ENCODE measurements around the gene ESYT1. TPM values are rescaled to one million over a fixed set of nuclear protein-coding genes. Genes with fewer than 3 reads are reported as not detected.
A peak's percentile ranks its signal among the peaks of the same experiment; 100 is the strongest.

ESYT1 gene
- total and polyA plus RNA-seq, 4 experiments from 2014 or later: 249 to 690 (median 326) TPM

DNA sequence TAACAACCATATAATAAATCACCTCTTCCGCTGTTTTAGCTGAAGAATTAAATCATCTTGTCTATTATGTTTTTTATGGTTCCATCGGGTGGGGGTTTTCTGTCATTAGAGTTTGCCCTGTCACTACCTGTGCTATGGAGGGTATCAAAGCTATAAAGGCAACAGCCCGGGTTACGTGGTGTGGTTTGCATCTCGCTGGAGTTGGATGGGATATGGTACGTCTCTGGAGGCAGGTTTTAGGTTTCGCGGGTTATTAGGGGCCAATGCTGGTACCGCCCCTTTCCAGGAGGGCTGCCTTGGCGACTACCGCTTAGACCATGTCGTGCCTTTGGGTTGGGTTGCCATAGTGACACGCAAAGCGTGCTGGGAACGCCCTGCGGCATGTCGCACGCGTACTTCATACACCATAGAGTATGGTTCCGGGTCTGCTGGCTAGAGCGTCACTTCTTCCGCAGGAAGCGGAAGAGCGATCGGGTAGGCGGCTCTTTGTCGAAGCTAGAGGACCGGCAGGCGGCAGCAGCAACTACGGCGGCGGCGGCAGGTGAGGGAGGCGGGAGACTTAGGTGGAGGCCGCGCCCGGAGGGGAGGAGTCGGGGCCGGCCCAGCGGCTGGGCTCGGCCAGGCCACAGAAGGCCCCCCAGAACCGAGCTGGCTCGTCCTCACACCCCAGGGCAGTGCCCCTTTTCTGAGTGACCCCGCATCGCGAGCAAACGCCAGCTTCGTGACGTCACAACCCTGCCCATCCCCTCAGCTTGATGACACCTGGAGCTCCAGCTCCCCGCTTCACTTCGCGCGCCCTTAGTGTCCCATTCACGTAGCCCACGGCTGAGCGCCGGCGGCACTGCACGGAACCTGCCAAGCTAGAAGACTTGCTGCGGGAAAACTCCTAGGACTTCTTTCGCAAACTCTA lies 10.0 kb upstream of the ESYT1 start, which contains the start of gene ZC3H10:
Gene ZC3H10, plus strand, starts transcription at position 489 of the 910 bp plus-strand sequence. CDS start 2,297 bp downstream, outside the sequence.
- H3K36me3 ChIP-seq (ENCODE audit: insufficient read depth, low read length): peaks cover 6% of the 10 kb centered on the region
- CTCF ChIA-PET (ENCODE audit: partially characterized antibody): interaction anchor here (0.6 to 13.2 kb wide), 42 partner anchors 10 to 379 kb away, joined by 3 to 264 read pairs (median 6); partner anchors contain the start of genes ANKRD52, CNPY2, ESYT1 and IL23A
- no peaks in the 10 kb centered on the region for H3K9me3 ChIP-seq (ENCODE audit: control insufficient read depth in 1 of 2, low read length in 2 of 2)
- Mint-ChIP-seq H3K9me3 (no peaks in the 10 kb centered on the region), H3K4me1 (peaks cover 22 to 44% (median 31%) of the 10 kb centered on the region in 4 donors), H3K27me3 (no peaks in the 10 kb centered on the region), H3K36me3 (peaks cover 30 to 42% of the 10 kb centered on the region in 2 donors), H3K27ac (peak within 1 kb of the TSS; percentile 94 to 100 (median 99)), H3K4me3 (peak within 1 kb of the TSS; percentile 95 to 99 (median 98))
- H3K4me3 ChIP-seq (ENCODE audit: low read length in 2 of 2): peak within 1 kb of the TSS; percentile 99
- POLR2A ChIA-PET (ENCODE audit: partially characterized antibody): interaction anchor here (0.5 to 7.6 kb wide), 53 partner anchors 10 to 993 kb away, joined by 3 to 324 read pairs (median 6); partner anchors contain the start of genes ANKRD52, ATP5F1B, BAZ2A and BLOC1S1
- H3K27me3 ChIP-seq (ENCODE audit: insufficient read depth, low read length): no peaks in the 10 kb centered on the region
- H3K27ac ChIP-seq (ENCODE audit: low read depth, low read length): peak within 1 kb of the TSS; percentile 89
- intact Hi-C loops (cut with micrococcal nuclease): loop anchor here (1.0 to 5.0 kb wide), 13 partner anchors 8 to 519 kb away; partner anchors contain the start of genes CS, MYL6B, PYM1 and RPS26
- DNase-seq: peak; percentile 96 to 99 (median 98)
- peaks cover 34% of the 10 kb centered on the region for H3K4me1 ChIP-seq (ENCODE audit: insufficient read depth, low read length)

DNA sequence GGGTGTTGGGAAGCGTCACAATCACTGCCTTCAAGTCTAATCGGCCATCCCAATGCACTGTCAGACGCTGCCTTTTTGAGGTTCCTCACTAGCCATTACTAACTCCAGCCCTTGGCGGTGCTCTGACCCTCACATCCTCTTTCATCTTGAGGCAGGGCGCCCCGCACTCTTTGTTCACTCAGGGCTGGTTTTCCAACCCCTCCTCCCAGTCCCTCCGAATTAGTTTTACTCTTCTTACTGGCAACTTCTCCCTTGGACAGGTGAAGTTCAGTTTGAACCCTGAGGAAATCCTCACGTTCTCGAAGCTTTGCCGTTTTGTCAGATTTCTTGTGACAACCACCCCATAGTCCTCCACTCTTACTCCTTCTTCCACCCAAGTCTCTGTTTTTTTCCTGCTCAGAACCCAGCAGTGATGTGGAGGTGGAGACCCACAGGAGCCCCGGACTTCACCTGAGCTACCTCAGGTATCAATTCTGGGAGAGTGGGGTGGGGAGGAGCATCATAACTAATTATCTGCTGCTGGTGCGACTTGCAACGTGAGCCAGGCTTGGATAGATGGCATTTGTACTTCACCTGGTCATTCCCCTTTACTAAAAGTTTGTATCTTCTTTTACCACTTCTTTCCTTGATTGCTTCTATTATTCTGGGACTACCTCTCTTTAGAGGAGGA lies 9.2 kb upstream of the ESYT1 start:
- ChIA-PET CTCF (ENCODE audit: partially characterized antibody) (interaction anchor here (0.8 to 13.2 kb wide), 44 partner anchors 9 to 380 kb away, joined by 3 to 264 read pairs (median 6); partner anchors contain the start of genes ANKRD52, CNPY2, ESYT1 and IL23A), POLR2A (ENCODE audit: partially characterized antibody) (interaction anchor here (0.7 to 7.6 kb wide), 48 partner anchors 9 to 992 kb away, joined by 3 to 324 read pairs (median 7); partner anchors contain the start of genes ANKRD52, BAZ2A, BLOC1S1 and CNPY2)
- Histone ChIP-seq H3K4me3 (ENCODE audit: low read length in 2 of 2) (peak overlapping the region; percentile 66 to 99), H3K27ac (ENCODE audit: low read depth, low read length) (peak overlapping the region; percentile 89), H3K36me3 (ENCODE audit: insufficient read depth, low read length) (peaks cover under 1% of the 10 kb centered on the region), H3K27me3 (ENCODE audit: insufficient read depth, low read length) (no peaks in the 10 kb centered on the region), H3K4me1 (ENCODE audit: insufficient read depth, low read length) (peaks cover 35% of the 10 kb centered on the region), H3K9me3 (ENCODE audit: control insufficient read depth in 1 of 2, low read length in 2 of 2) (no peaks in the 10 kb centered on the region)
- intact Hi-C loops (cut with micrococcal nuclease): loop anchor here (1.0 to 5.0 kb wide), 17 partner anchors 7 to 518 kb away; partner anchors contain the start of genes ANKRD52, CS, MYL6B and NABP2
- H3K27ac Mint-ChIP-seq: peak overlapping the region; percentile 94 to 100 (median 99)
- no peaks in the 10 kb centered on the region for H3K27me3 Mint-ChIP-seq
- DNase-seq: no peak
- peaks cover 22 to 35% of the 10 kb centered on the region in 2 donors for H3K36me3 Mint-ChIP-seq
- peaks cover 23 to 46% (median 33%) of the 10 kb centered on the region in 4 donors for H3K4me1 Mint-ChIP-seq
- H3K4me3 Mint-ChIP-seq: peak overlapping the region; percentile 95 to 99 (median 98)
- no peaks in the 10 kb centered on the region for H3K9me3 Mint-ChIP-seq

DNA sequence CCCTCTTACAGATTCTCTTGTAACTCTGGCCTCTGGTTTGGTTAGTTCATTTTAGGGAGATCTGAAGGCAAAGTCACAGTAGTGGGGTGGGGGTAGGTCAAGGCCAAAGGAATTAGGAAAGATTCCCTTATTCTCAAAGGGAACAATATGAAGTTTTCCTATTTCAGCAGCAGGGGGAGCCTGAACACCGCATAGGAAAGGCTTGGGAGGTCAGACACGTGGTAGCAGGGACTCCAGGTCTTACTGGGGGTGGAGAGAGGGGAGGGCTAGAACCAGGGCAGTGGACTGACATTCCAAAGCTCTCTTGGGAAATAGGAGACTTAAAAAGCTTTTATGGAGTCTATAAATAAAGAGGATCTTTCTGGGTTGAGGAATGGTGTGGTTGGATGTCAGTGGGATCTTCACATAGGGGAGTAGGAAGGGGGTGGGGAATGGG lies 8.7 kb upstream of the ESYT1 start:
- ChIA-PET POLR2A (ENCODE audit: partially characterized antibody) (interaction anchor here (1.0 to 7.6 kb wide), 16 partner anchors 9 to 381 kb away, joined by 3 to 324 read pairs (median 17); partner anchors contain the start of genes ANKRD52, ESYT1, MYL6 and PA2G4), CTCF (ENCODE audit: partially characterized antibody) (interaction anchor here (0.6 to 13.2 kb wide), 33 partner anchors 9 to 381 kb away, joined by 3 to 264 read pairs (median 8); partner anchors contain the start of genes ANKRD52, CNPY2, COQ10A and ESYT1)
- H3K4me1 ChIP-seq (ENCODE audit: insufficient read depth, low read length): peaks cover 40% of the 10 kb centered on the region
- Mint-ChIP-seq H3K9me3 (no peaks in the 10 kb centered on the region), H3K27me3 (no peaks in the 10 kb centered on the region), H3K4me1 (peaks cover 25 to 52% (median 36%) of the 10 kb centered on the region in 4 donors), H3K4me3 (peak overlapping the region; percentile 95 to 99 (median 98)), H3K36me3 (peaks cover 19 to 32% of the 10 kb centered on the region in 2 donors), H3K27ac (peak overlapping the region; percentile 94 to 100 (median 99))
- peak; percentile 63 to 71 (median 64) for DNase-seq
- H3K4me3 ChIP-seq (ENCODE audit: low read length in 2 of 2): no peak overlapping the region
- H3K27me3 ChIP-seq (ENCODE audit: insufficient read depth, low read length): no peaks in the 10 kb centered on the region
- peak overlapping the region; percentile 89 for H3K27ac ChIP-seq (ENCODE audit: low read depth, low read length)
- H3K9me3 ChIP-seq (ENCODE audit: control insufficient read depth in 1 of 2, low read length in 2 of 2): no peaks in the 10 kb centered on the region
- no peaks in the 10 kb centered on the region for H3K36me3 ChIP-seq (ENCODE audit: insufficient read depth, low read length)
- intact Hi-C loops (cut with micrococcal nuclease): loop anchor here (1.0 to 5.0 kb wide), 9 partner anchors 70 to 518 kb away; partner anchors contain the start of genes ANKRD52, NABP2, PYM1 and SMARCC2

DNA sequence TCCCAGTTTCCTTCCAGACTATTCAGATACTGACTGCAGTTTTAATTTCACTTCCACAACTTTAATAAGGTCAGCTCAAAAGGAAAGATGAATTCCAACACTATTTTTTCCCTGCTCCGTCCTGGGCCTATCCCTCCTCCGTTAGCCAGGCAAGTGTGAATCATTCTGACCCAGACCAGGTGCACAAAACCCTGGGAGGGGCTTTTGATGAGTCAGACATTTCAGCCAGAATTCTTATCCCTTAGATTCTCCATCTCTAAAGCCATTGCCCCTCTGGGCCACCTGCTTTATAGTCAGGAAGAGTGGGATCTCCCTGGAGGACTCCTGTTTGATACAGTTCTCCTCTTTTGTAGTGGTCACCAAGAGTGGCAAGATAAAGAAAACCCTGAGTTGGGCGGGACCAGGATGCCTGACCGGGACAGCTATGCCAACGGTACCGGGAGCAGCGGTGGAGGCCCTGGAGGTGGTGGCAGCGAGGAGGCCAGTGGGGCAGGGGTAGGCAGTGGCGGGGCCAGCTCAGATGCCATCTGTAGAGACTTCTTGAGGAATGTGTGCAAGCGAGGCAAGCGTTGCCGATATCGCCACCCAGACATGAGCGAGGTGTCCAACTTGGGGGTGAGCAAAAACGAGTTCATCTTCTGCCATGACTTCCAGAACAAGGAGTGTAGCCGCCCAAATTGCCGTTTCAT lies 7.8 kb upstream of the ESYT1 start:
- Histone ChIP-seq H3K9me3 (ENCODE audit: control insufficient read depth in 1 of 2, low read length in 2 of 2) (no peaks in the 10 kb centered on the region), H3K4me1 (ENCODE audit: insufficient read depth, low read length) (peaks cover 47% of the 10 kb centered on the region), H3K27ac (ENCODE audit: low read depth, low read length) (no peak overlapping the region), H3K4me3 (ENCODE audit: low read length in 2 of 2) (no peak overlapping the region), H3K27me3 (ENCODE audit: insufficient read depth, low read length) (no peaks in the 10 kb centered on the region), H3K36me3 (ENCODE audit: insufficient read depth, low read length) (no peaks in the 10 kb centered on the region)
- Mint-ChIP-seq H3K27ac (peak overlapping the region in 3 of 7 donors; percentile 37 to 81 (median 60)), H3K4me1 (peaks cover 26 to 53% (median 40%) of the 10 kb centered on the region in 4 donors), H3K36me3 (peaks cover 19 to 32% of the 10 kb centered on the region in 2 donors), H3K4me3 (no peak overlapping the region), H3K9me3 (no peaks in the 10 kb centered on the region), H3K27me3 (no peaks in the 10 kb centered on the region)
- ChIA-PET CTCF (ENCODE audit: partially characterized antibody) (interaction anchor here (0.5 to 13.2 kb wide), 27 partner anchors 8 to 1783 kb away, joined by 3 to 264 read pairs (median 9); partner anchors contain the start of genes ANKRD52, CNPY2, COQ10A and ESYT1), POLR2A (ENCODE audit: partially characterized antibody) (interaction anchor here (0.7 to 7.6 kb wide), 11 partner anchors 8 to 344 kb away, joined by 3 to 324 read pairs (median 55); partner anchors contain the start of genes ANKRD52, ESYT1, MYL6 and PA2G4)
- intact Hi-C loops (cut with micrococcal nuclease): no loop called here
- no peak for DNase-seq

DNA sequence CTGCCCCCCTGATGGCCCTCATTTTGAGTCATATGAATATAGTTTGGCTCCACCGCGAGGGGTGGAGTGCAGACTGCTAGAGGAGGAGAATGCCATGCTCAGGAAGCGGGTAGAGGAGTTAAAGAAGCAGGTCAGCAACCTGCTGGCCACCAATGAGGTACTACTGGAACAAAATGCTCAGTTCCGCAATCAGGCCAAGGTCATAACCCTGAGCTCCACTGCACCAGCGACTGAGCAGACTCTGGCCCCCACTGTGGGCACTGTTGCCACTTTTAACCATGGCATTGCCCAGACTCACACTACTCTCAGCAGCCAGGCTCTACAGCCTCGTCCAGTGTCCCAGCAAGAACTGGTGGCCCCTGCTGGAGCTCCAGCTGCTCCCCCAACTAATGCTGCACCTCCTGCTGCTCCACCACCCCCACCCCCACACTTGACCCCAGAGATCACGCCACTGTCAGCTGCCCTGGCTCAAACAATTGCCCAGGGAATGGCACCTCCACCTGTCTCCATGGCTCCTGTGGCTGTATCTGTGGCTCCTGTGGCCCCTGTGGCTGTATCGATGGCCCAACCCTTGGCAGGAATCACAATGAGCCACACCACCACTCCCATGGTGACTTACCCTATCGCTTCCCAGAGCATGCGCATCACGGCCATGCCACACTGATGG lies 6.7 kb upstream of the ESYT1 start:
- Histone ChIP-seq H3K9me3 (ENCODE audit: control insufficient read depth in 1 of 2, low read length in 2 of 2) (no peaks in the 10 kb centered on the region), H3K27ac (ENCODE audit: low read depth, low read length) (no peak overlapping the region), H3K27me3 (ENCODE audit: insufficient read depth, low read length) (no peaks in the 10 kb centered on the region), H3K4me1 (ENCODE audit: insufficient read depth, low read length) (peaks cover 53% of the 10 kb centered on the region), H3K36me3 (ENCODE audit: insufficient read depth, low read length) (no peaks in the 10 kb centered on the region), H3K4me3 (ENCODE audit: low read length in 2 of 2) (no peak overlapping the region)
- ChIA-PET CTCF (ENCODE audit: partially characterized antibody) (interaction anchor here (3.8 to 13.2 kb wide), 2 partner anchors 38 to 68 kb away, joined by 16 to 264 read pairs; partner anchors contain the start of genes MYL6 and SMARCC2), POLR2A (ENCODE audit: partially characterized antibody) (interaction anchor here (1.2 to 7.6 kb wide), 5 partner anchors 30 to 100 kb away, joined by 3 to 218 read pairs (median 85); partner anchors contain the start of genes MYL6, RNF41 and SMARCC2)
- H3K9me3 Mint-ChIP-seq: no peaks in the 10 kb centered on the region
- H3K27ac Mint-ChIP-seq: peak overlapping the region in 1 of 7 donors; percentile 57
- peaks cover 19 to 28% of the 10 kb centered on the region in 2 donors for H3K36me3 Mint-ChIP-seq
- peaks cover 30 to 61% (median 44%) of the 10 kb centered on the region in 4 donors for H3K4me1 Mint-ChIP-seq
- no peak for DNase-seq
- intact Hi-C loops (cut with micrococcal nuclease): no loop called here
- H3K4me3 Mint-ChIP-seq: no peak overlapping the region
- no peaks in the 10 kb centered on the region for H3K27me3 Mint-ChIP-seq
